Tibial nerve (tissue), 4 donors: ENCODE measurements around the gene IL27RA. TPM values are rescaled to one million over a fixed set of nuclear protein-coding genes. Genes with fewer than 3 reads are reported as not detected.

Experiments
- DNase-seq, 2 donors: peaks; one replicate each; pipeline ENCODE4 v3.0.0-alpha.2; 2019; ENCODE audit warnings: low spot score in 2 of 2
- H3K27ac ChIP-seq, 4 donors: fragments of 200-600 bp; sonication (generic) in 3 of 4; one replicate each; pipeline ENCODE4 v1.5.1; 2017 to 2019; ENCODE audit warnings: mild to moderate bottlenecking in 1 of 4
- H3K27me3 ChIP-seq, 2 donors: fragments of 200-600 bp; sonication (generic) in 1 of 2; one replicate each; pipeline versions ENCODE4 v1.5.1 to v1.6.0; 2017 to 2019
- H3K36me3 ChIP-seq, 3 donors: fragments of 200-600 bp; sonication (generic); one replicate each; pipeline ENCODE4 v1.5.1; 2018 to 2019
- H3K4me1 ChIP-seq, 4 donors: fragments of 200-600 bp; sonication (generic) in 3 of 4; one replicate each; pipeline ENCODE4 v1.5.1; 2017 to 2019
- H3K4me3 ChIP-seq, 4 donors: fragments of 200-600 bp; sonication (generic) in 3 of 4; one replicate each; pipeline ENCODE4 v1.5.1; 2017 to 2019; ENCODE audit warnings: mild to moderate bottlenecking in 1 of 4, moderate library complexity in 1 of 4
- H3K9me3 ChIP-seq, 4 donors: fragments of 200-600 bp; sonication (generic) in 3 of 4; one replicate each; pipeline ENCODE4 v1.5.1; 2017 to 2019
- EP300 ChIP-seq, 2 donors: sonication (generic); formaldehyde crosslinking; IDR thresholded peaks; one replicate each; pipeline ENCODE4 v1.6.1; 2017; ENCODE audit warnings: antibody characterized with exemption in 2 of 2, mild to moderate bottlenecking in 1 of 2
- POLR2A ChIP-seq, 2 donors: fragments of 450-650 bp; IDR thresholded peaks; one replicate each; pipeline ENCODE4 v1.6.1; 2017; ENCODE audit warnings: antibody characterized with exemption in 2 of 2, mild to moderate bottlenecking in 2 of 2, moderate library complexity in 2 of 2
- WGBS, 2 donors: methylation state at CpG; one replicate each; pipeline ENCODE4 v1.1.5; 2018; 5-methylcytosine and 5-hydroxymethylcytosine counted together
- total RNA-seq, 4 donors: library from RNA; depleted of rRNA; stranded (reverse); fragments of >200 nt; gene quantifications; one replicate each; pipeline ENCODE4 v1.1.0, GENCODE V29; 2016
- TF ChIP-seq, protein P1 (sequence below), 5 experiments: fragments of 200-600 bp in 3 of 5; fragments of 450-650 bp in 2 of 5; sonication (generic) in 3 of 5; IDR thresholded peaks; one replicate each; pipeline ENCODE4 v1.5.1; 2016 to 2019; ENCODE audit warnings: antibody characterized with exemption in 5 of 5, mild to moderate bottlenecking in 3 of 5, moderate library complexity in 2 of 5

The IL27RA gene
- total RNA-seq, 4 donors from 2014 or later = 2.4 to 3.5 (median 3.0) TPM

DNA sequence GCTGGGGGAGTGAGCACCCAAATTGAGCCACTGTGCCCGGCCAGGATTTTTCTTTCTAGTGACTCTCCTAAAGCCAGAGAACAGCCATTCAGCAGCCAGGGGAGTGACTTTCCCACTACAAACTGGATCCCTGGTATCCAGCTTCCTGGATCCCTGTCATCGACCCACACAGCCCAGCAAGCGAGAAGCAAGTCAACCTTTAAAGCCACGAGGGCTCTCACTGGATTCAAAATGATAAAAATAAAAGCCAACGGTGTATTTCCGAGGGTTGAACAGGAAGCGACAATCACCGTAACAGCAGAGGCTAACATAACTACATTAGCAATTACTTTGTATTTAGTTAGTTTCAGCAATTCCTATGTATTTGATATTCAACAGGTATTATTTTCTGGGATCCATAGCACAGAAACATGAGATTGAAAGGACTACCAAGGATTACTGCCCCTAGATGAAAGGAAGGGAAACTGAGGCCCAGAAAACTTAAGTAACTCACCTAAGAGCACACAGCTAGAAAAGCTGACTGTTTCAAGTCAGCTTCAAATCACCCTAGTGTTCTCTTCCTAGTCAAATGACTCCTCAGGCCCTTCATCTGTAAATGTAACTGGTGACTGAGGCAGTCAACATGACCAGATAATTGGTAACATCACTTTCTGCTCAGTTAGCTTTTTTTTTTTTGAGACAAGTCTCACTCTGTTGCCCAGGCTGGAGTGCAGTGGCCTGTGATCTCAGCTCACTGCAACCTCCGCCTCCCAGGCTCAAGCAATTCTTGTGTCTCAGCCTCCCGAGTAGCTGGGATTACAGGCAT is 28.1 kb upstream of the IL27RA start:
- peaks cover 0 to 10% (median 0%) of the 10 kb centered on the region in 4 donors for H3K9me3 ChIP-seq
- H3K4me3 ChIP-seq = no peak overlapping the region
- H3K27ac ChIP-seq = peak overlapping the region; percentile 16 to 100 (median 100)
- no peaks in the 10 kb centered on the region for H3K27me3 ChIP-seq
- DNase-seq = no peak
- H3K36me3 ChIP-seq = peaks cover 0 to 14% (median 0%) of the 10 kb centered on the region in 3 donors
- H3K4me1 ChIP-seq = peaks cover 0 to 37% (median 16%) of the 10 kb centered on the region in 4 donors
- WGBS, 2 donors = 46 to 51% methylated on average over 10 of the region's 10 CpGs
- TF ChIP-seq POLR2A (IDR thresholded peaks at IDR 0.05) (no peak), EP300 (IDR thresholded peaks at IDR 0.05) (no peak)

DNA sequence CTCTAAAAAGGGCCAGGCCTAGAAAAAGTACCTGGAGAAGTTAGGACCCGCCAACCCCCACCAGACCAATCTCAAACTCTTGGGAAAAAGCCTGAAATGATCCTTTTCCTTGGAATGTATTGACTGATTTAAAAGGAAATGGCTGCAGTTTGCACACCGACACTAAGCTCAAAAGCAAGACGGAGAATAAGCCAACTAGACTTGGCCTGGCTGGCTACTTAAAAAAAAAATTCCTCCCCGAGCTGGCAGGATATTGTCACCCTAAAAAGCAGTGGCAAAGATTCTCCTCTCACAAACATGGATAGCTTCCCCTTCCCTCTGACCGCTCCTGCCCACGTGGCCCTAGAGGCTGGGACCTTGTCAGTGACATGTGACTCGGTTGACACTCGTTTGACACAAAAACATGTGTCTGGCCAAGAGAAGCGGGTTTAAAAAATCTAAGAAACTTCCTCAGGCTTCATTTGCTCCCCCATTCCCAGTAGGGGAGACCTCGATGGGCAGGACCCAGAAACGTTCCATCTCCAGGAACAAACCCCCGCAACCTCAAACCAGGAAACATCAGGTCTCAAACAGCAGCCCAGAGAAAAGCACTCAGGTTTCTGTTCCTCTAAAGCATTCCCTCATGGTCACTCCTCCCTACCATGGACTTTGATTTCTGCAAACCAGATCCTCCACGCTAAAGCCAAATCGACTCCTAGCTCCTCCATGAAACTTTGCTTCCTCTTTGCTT is 26.8 kb upstream of the IL27RA start:
- Histone ChIP-seq H3K4me1 (peaks cover 0 to 37% (median 16%) of the 10 kb centered on the region in 4 donors), H3K27me3 (no peaks in the 10 kb centered on the region), H3K36me3 (peaks cover 0 to 4% (median 0%) of the 10 kb centered on the region in 3 donors), H3K9me3 (no peaks in the 10 kb centered on the region), H3K27ac (peak overlapping the region; percentile 99 to 100 (median 100)), H3K4me3 (peak overlapping the region in 2 of 4 donors; percentile 87 to 97)
- TF ChIP-seq POLR2A (IDR thresholded peaks at IDR 0.05) (peak in 1 of 2 donors; percentile 17), EP300 (IDR thresholded peaks at IDR 0.05) (peak; percentile 26 to 32)
- TF ChIP-seq, protein P1, sequence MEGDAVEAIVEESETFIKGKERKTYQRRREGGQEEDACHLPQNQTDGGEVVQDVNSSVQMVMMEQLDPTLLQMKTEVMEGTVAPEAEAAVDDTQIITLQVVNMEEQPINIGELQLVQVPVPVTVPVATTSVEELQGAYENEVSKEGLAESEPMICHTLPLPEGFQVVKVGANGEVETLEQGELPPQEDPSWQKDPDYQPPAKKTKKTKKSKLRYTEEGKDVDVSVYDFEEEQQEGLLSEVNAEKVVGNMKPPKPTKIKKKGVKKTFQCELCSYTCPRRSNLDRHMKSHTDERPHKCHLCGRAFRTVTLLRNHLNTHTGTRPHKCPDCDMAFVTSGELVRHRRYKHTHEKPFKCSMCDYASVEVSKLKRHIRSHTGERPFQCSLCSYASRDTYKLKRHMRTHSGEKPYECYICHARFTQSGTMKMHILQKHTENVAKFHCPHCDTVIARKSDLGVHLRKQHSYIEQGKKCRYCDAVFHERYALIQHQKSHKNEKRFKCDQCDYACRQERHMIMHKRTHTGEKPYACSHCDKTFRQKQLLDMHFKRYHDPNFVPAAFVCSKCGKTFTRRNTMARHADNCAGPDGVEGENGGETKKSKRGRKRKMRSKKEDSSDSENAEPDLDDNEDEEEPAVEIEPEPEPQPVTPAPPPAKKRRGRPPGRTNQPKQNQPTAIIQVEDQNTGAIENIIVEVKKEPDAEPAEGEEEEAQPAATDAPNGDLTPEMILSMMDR (IDR thresholded peaks at IDR 0.05) = no peak
- peak; percentile 49 to 66 for DNase-seq
- WGBS, 2 donors = 19 to 21% methylated on average over 14 of the region's 14 CpGs

DNA sequence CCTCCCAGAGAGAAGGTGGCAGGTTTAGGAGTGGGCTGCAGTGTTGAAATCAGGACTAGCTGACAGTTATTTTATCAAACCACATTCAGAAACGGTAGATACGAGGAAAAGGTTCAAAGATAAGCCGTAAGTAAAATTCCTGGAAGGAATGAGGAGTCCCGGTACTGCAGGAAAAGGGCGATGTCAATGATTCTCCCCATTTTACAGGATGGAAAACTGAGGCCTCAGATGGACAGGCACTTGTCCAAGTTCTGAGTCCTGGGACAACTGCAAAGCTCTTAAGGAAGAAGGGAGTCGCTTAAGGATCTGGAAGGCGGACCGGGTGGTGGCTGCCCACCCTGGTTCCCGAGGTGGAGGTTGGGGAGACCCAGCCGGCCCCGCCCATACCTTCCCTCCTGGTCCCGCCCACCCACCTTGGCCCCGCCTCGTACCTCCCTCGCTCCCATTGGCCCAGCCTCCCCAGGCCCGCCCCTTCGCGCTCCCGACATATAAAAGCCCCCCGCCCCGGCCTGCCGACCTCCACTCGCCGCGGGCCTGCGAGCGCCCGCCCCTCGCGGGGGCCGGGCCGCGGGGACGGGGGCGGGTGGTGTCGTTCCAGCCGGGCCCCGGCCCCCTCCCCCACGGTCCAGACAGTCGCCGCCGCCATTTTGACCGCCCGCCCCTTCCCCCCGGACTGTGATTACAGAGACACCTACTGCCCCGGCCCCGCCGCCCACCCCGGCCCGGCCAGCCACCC is 26.0 kb upstream of the IL27RA start:
- WGBS, 2 donors = 12 to 33% methylated on average over 8 to 24 of the region's 50 CpGs
- H3K27me3 ChIP-seq = no peaks in the 10 kb centered on the region
- DNase-seq = peak; percentile 75 to 82
- no peaks in the 10 kb centered on the region for H3K36me3 ChIP-seq
- peak overlapping the region; percentile 87 to 99 (median 96) for H3K4me3 ChIP-seq
- H3K9me3 ChIP-seq = no peaks in the 10 kb centered on the region
- peaks cover 0 to 37% (median 16%) of the 10 kb centered on the region in 4 donors for H3K4me1 ChIP-seq
- H3K27ac ChIP-seq = peak overlapping the region; percentile 99 to 100 (median 100)
- TF ChIP-seq EP300 (IDR thresholded peaks at IDR 0.05) = peak in 1 of 2 donors; percentile 80
- TF ChIP-seq POLR2A (IDR thresholded peaks at IDR 0.05) = peak; percentile 27 to 33
- TF ChIP-seq, protein P1 (IDR thresholded peaks at IDR 0.05) = no peak

DNA sequence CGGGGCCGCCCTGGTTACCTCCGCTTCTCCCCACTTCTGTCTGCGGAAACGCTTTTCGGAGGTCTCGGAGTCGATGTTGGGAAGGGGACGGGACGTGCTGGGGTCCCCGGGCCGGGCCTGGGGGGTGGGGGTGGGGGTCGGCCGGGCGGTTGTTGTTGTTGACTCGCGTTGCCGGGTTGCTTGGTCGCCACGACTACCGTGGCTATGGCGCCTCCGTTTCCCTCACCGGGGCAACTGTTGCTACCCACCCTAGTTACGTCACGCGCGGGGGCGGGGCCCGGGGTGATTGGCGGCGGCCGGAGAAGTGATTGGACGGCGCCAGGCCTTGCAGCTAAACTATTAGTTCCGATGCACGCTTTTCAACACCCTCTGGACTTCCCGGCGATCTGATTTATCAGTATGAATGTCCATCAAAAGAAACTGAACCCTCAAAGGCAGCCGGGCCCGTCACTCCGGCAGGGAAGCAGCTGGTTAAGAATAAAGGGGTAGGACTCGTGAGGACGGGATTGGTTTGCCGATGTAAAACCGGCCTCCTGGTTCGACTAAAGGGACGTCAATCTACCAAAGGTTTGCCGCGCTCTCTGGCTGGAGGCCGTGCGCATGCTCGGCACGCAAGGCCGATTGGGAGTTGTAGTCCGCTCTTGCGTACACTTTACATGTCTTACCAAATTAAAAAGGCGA is 25.3 kb upstream of the IL27RA start, which contains the start of gene RFX1:
TSS of gene RFX1 (minus strand) at position 236 of the 681 bp plus-strand sequence. CDS start 12,477 bp downstream, outside the sequence.
- H3K4me1 ChIP-seq = peaks cover 0 to 37% (median 16%) of the 10 kb centered on the region in 4 donors
- H3K36me3 ChIP-seq = no peaks in the 10 kb centered on the region
- TF ChIP-seq POLR2A (IDR thresholded peaks at IDR 0.05) (peak in 1 of 2 donors; percentile 21), EP300 (IDR thresholded peaks at IDR 0.05) (no peak)
- TF ChIP-seq, protein P1 (IDR thresholded peaks at IDR 0.05) = peak in 2 of 5 experiments; percentile 18 to 79
- no peaks in the 10 kb centered on the region for H3K27me3 ChIP-seq
- no peaks in the 10 kb centered on the region for H3K9me3 ChIP-seq
- peak; percentile 100 for DNase-seq
- peak within 1 kb of the TSS; percentile 99 to 100 (median 100) for H3K27ac ChIP-seq
- 1% methylated on average over 34 to 55 of the region's 58 CpGs for WGBS, 2 donors
- peak within 1 kb of the TSS; percentile 87 to 99 (median 96) for H3K4me3 ChIP-seq
